K562 (cell line): ENCODE measurements around the gene ADORA1. TPM values are rescaled to one million over a fixed set of nuclear protein-coding genes. Genes with fewer than 3 reads are reported as not detected.

Experiments used
- BMI1 ChIP-seq: fragments of 150-350 bp; IDR thresholded peaks from 2 replicates; pipeline ENCODE4 v1.6.1; 2014; ENCODE audit warnings: low read length
- NCOR1 ChIP-seq: fragments of 450-650 bp; IDR thresholded peaks from 2 replicates; pipeline ENCODE4 v1.6.1; 2016; ENCODE audit warnings: mild to moderate bottlenecking, moderate library complexity
- ZBTB40 ChIP-seq, 2 experiments: fragments of 450-650 bp in 1 of 2; sonication (generic) in 1 of 2; formaldehyde crosslinking in 1 of 2; IDR thresholded peaks; 2 replicates each; pipeline versions ENCODE4 v1.7.1 to v1.9.0; 2016 to 2022; ENCODE audit warnings: inconsistent platforms in 1 of 2, mild to moderate bottlenecking in 1 of 2, missing genetic modification reagents in 1 of 2
- ZNF134 ChIP-seq: fragments of 250-450 bp; sonication (Bioruptor Pico); conservative IDR thresholded peaks from 2 replicates; pipeline ENCODE4 v1.4.0; 2020
- polyA plus RNA-seq, 8 experiments: library from polyadenylated mRNA; depleted of rRNA in 4 of 8; stranded (reverse) in 5 of 8; unstranded in 3 of 8; fragments of >200 nt; fragmentation: Nextera tagmentation in 2 of 8; fragmentation: Illumina TruSeq in 1 of 8; extraction: Ambion mirVana in 2 of 8; extraction: Trizol in 1 of 8; gene quantifications; 2 replicates each; pipeline versions ENCODE4 v1.2.1 to v1.2.3, GENCODE V29; 2011 to 2014; ENCODE audit warnings: inconsistent platforms in 1 of 8, missing spikeins in 1 of 8
- total RNA-seq, 7 experiments: library from RNA; depleted of rRNA in 6 of 7; stranded (reverse); fragments of >200 nt in 6 of 7; fragmentation: Illumina TruSeq in 2 of 7; extraction: Trizol in 2 of 7; gene quantifications; 2 replicates each; pipeline versions ENCODE4 v1.2.1 to v1.2.3, GENCODE V29; 2011 to 2021; ENCODE audit warnings: low replicate concordance in 1 of 7
- TF ChIP-seq, protein P1 (sequence below), 2 experiments: fragments of 450-650 bp; formaldehyde crosslinking in 1 of 2; IDR thresholded peaks; 2 replicates each; pipeline versions ENCODE4 v1.4.0 to v1.6.1; 2014 to 2020; ENCODE audit warnings: mild to moderate bottlenecking in 2 of 2, borderline replicate concordance in 1 of 2, low read depth in 1 of 2

The ADORA1 gene
- total and polyA plus RNA-seq, 9 of the 15 experiments (the other 6 are each of a cell fraction or from before 2014, with no cell fraction given): not detected

DNA sequence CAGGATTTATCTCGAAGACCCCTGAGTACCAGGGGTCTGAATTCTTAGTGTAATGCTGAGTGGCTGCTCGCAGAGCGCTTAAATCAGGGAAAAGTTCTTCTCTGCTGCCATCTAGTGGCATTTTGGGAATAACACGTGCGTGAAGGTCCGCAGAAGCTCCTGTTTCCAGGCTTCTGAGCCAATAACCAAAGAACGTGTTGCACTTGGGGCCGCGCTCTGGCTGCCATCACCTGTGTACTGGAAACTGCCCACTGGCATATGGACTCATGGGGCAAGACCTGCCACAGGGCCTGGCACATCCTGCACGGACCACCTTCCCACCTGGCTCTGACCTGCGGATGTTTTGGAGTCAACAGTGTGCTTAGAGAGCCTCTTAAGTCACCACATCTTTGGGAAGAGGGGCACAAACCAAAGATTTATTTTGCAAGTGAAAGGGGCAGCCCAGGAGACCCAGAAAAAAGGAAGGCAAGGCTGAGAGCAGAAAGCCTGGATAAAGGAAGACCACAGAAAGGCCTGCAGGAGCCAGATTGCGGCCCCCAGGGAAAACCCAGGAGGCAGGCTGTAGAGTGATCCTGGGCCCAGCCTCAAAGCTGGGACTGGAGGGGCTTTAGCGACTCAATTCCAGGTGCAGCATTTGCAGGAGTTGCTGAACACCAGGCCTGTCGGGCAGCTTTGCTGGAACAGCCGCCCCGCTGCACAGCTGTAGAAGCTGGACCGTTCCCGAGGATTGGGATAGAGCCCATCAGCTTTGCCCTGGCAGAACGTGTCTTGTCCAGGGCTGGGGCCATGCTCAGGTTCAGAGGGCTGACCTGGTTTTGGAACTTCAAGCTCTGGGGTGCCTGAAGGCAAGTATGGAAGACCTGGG, 89.0 kb downstream of the ADORA1 start (continued):
- TF ChIP-seq ZBTB40 (IDR thresholded peaks at IDR 0.05) (no peak), ZBTB40 (CRISPR knock-in tag; IDR thresholded peaks at IDR 0.05) (no peak), NCOR1 (no peak), BMI1 (0 out of 2 replicates have a peak, but pooled peaks have one; percentile 34), ZNF134 (CRISPR knock-in tag) (no peak)
- TF ChIP-seq, protein P1, sequence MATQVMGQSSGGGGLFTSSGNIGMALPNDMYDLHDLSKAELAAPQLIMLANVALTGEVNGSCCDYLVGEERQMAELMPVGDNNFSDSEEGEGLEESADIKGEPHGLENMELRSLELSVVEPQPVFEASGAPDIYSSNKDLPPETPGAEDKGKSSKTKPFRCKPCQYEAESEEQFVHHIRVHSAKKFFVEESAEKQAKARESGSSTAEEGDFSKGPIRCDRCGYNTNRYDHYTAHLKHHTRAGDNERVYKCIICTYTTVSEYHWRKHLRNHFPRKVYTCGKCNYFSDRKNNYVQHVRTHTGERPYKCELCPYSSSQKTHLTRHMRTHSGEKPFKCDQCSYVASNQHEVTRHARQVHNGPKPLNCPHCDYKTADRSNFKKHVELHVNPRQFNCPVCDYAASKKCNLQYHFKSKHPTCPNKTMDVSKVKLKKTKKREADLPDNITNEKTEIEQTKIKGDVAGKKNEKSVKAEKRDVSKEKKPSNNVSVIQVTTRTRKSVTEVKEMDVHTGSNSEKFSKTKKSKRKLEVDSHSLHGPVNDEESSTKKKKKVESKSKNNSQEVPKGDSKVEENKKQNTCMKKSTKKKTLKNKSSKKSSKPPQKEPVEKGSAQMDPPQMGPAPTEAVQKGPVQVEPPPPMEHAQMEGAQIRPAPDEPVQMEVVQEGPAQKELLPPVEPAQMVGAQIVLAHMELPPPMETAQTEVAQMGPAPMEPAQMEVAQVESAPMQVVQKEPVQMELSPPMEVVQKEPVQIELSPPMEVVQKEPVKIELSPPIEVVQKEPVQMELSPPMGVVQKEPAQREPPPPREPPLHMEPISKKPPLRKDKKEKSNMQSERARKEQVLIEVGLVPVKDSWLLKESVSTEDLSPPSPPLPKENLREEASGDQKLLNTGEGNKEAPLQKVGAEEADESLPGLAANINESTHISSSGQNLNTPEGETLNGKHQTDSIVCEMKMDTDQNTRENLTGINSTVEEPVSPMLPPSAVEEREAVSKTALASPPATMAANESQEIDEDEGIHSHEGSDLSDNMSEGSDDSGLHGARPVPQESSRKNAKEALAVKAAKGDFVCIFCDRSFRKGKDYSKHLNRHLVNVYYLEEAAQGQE (IDR thresholded peaks at IDR 0.05; ENCODE audit: borderline replicate concordance): peak; percentile 81
- TF ChIP-seq, protein P1 (CRISPR knock-in tag; IDR thresholded peaks at IDR 0.05; ENCODE audit: low read depth): no peak
